Measurements from ENCODE around the gene MYH11. TPM values are rescaled to one million over a fixed set of nuclear protein-coding genes. Genes with fewer than 3 reads are reported as not detected.

MYH11 gene
- total RNA-seq, 1 donor from 2014 or later, result 0.07 TPM

GRCh38 chr16:15866451-15866850 is 9.6 kb upstream of the MYH11 start:
- Mint-ChIP-seq H3K4me3 (no peak overlapping the region), H3K27ac (no peak overlapping the region), H3K36me3 (peaks cover 12% of the 10 kb centered on the region), H3K9me3 (no peaks in the 10 kb centered on the region), H3K4me1 (no peaks in the 10 kb centered on the region), H3K27me3 (ENCODE audit: insufficient read depth, low read depth) (no peaks in the 10 kb centered on the region)
- peaks cover 11% of the 10 kb centered on the region for H3K36me3 ChIP-seq
- H3K4me1 ChIP-seq, result no peaks in the 10 kb centered on the region
- no peak overlapping the region for H3K4me2 ChIP-seq
- H3K79me2 ChIP-seq (ENCODE audit: low read depth), result no peaks in the 10 kb centered on the region
- H2AFZ ChIP-seq (replicated peaks), result no peak overlapping the region
- H3F3A ChIP-seq (ENCODE audit: low read depth), result peaks cover 5% of the 10 kb centered on the region
- H3K27ac ChIP-seq, result peak overlapping the region; percentile 53
- H3K27me3 ChIP-seq, result no peaks in the 10 kb centered on the region
- H4K20me1 ChIP-seq (ENCODE audit: low read depth), result no peaks in the 10 kb centered on the region
- no peak overlapping the region for H3K4me3 ChIP-seq
- TF ChIP-seq EZH2phosphoT487 (IDR thresholded peaks at IDR 0.05), result no peak
- no peak for TF ChIP-seq EZH2 (IDR thresholded peaks at IDR 0.05)
- TF ChIP-seq CTCF (IDR thresholded peaks at IDR 0.05), result no peak
- no peaks in the 10 kb centered on the region for H3K9me3 ChIP-seq (ENCODE audit: low read depth)
- DNase-seq (ENCODE audit: low spot score), result no peak
- no peak overlapping the region for H3K9ac ChIP-seq

- TF ChIP-seq EZH2phosphoT487 (IDR thresholded peaks at IDR 0.05) (no peak), EZH2 (IDR thresholded peaks at IDR 0.05) (no peak), CTCF (IDR thresholded peaks at IDR 0.05) (no peak)
- peaks cover 11% of the 10 kb centered on the region for H3K36me3 ChIP-seq
- DNase-seq (ENCODE audit: low spot score), result no peak
- Mint-ChIP-seq H3K4me3 (no peak overlapping the region), H3K27ac (no peak overlapping the region), H3K4me1 (no peaks in the 10 kb centered on the region), H3K36me3 (peaks cover 12% of the 10 kb centered on the region), H3K27me3 (ENCODE audit: insufficient read depth, low read depth) (no peaks in the 10 kb centered on the region), H3K9me3 (no peaks in the 10 kb centered on the region)
- peaks cover 5% of the 10 kb centered on the region for H3F3A ChIP-seq (ENCODE audit: low read depth)
- no peaks in the 10 kb centered on the region for H3K27me3 ChIP-seq
- H3K4me1 ChIP-seq, result no peaks in the 10 kb centered on the region
- no peak overlapping the region for H3K9ac ChIP-seq
- no peak overlapping the region for H2AFZ ChIP-seq (replicated peaks)
- no peaks in the 10 kb centered on the region for H3K79me2 ChIP-seq (ENCODE audit: low read depth)
- no peak overlapping the region for H3K4me3 ChIP-seq
- no peak overlapping the region for H3K27ac ChIP-seq
- H3K4me2 ChIP-seq, result no peak overlapping the region
- H3K9me3 ChIP-seq (ENCODE audit: low read depth), result no peaks in the 10 kb centered on the region
- H4K20me1 ChIP-seq (ENCODE audit: low read depth), result no peaks in the 10 kb centered on the region
Measured at GRCh38 chr16:15865742-15866141, 8.9 kb upstream of the MYH11 start.

GRCh38 chr16:15864939-15865338 is 8.1 kb upstream of the MYH11 start:
- Mint-ChIP-seq H3K36me3 (peaks cover 11% of the 10 kb centered on the region), H3K27me3 (ENCODE audit: insufficient read depth, low read depth) (no peaks in the 10 kb centered on the region), H3K9me3 (no peaks in the 10 kb centered on the region), H3K27ac (no peak overlapping the region), H3K4me3 (no peak overlapping the region), H3K4me1 (no peaks in the 10 kb centered on the region)
- Histone ChIP-seq H3K9ac (no peak overlapping the region), H3K4me1 (no peaks in the 10 kb centered on the region), H3F3A (ENCODE audit: low read depth) (peaks cover 5% of the 10 kb centered on the region), H3K27me3 (peaks cover under 1% of the 10 kb centered on the region), H3K4me3 (no peak overlapping the region), H3K36me3 (peaks cover 11% of the 10 kb centered on the region), H3K4me2 (no peak overlapping the region), H3K9me3 (ENCODE audit: low read depth) (no peaks in the 10 kb centered on the region), H4K20me1 (ENCODE audit: low read depth) (no peaks in the 10 kb centered on the region), H3K27ac (no peak overlapping the region), H3K79me2 (ENCODE audit: low read depth) (no peaks in the 10 kb centered on the region), H2AFZ (replicated peaks) (no peak overlapping the region)
- no peak for DNase-seq (ENCODE audit: low spot score)
- TF ChIP-seq CTCF (IDR thresholded peaks at IDR 0.05) (no peak), EZH2phosphoT487 (IDR thresholded peaks at IDR 0.05) (no peak), EZH2 (IDR thresholded peaks at IDR 0.05) (no peak)

Measured in neural progenitor cell (in vitro differentiated cells).